ENCODE data around the gene CYP2A6. TPM values are rescaled to one million over a fixed set of nuclear protein-coding genes. Genes with fewer than 3 reads are reported as not detected.
A peak's percentile ranks its signal among the peaks of the same experiment; 100 is the strongest.
"Not testable (repeated sequence)": the region's sequence is repeated elsewhere in the genome, so short reads cannot be mapped to it uniquely, and the experiment has no call there.

The CYP2A6 gene
- total RNA-seq, 2 experiments from 2014 or later, result not detected

DNA sequence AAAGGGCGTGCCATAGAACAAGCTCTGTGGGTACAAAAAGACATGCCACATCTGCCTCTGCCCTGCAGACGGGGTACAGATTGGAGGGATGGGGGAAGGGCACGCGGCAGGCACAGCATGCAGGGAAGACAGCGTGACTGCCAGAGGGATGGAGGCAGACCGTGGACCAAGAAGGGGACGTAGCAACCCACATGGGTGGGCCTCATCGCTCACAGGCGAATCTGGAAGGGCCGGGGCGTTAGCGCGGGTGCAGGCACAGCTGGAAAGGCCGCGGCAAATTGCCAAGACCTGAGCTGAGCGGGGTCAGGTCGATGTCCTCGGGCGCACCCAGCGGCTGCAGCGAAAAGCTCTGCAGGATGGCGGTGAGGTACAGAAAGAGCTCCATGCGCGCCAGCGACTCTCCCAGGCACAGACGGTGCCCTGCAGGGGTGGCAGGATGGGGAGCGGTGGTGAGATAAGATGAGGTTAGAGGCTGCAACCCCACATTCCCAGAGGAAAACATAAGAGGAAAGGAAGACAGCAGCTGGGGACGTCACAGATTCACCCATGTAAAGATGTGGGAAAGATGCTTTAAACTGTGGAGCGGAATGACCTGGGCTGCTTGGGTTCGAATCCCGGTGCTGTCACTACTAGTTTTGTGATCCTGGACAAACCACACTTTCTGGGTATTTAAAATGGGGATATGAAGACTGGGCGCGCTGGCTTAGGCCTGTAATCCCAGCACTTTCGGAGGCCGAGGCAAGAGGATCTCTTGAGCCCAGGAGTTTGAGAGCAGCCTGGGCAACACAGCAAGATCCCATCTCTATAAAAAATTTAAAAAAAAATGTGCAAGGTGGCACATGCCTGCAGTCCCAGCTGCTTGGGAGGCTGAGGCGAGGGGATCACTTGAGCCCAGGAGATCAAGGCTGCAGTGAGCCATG, 31.5 kb downstream of the CYP2A6 start:
- intact Hi-C loops (cut with DNase I, micrococcal nuclease), result loop anchor here (1.0 to 5.0 kb wide), 6 partner anchors 40 to 324 kb away; partner anchors contain the start of genes RAB4B (in 2 of the 2), ACTMAP (in 1 of the 2), MIA (in 1 of the 2) and SNRPA (in 1 of the 2)
- Mint-ChIP-seq H3K4me3 (peak overlapping the region; percentile 83), H3K4me1 (ENCODE audit: low read depth) (peaks cover 25% of the 10 kb centered on the region), H3K27ac (peak overlapping the region; percentile 71)
- DNase-seq (peak; percentile 51 to 91 (median 72)), ATAC-seq (ENCODE audit: poor library complexity) (peak; percentile 87)
- CTCF ChIA-PET, result interaction anchor here (0.7 to 3.2 kb wide), 9 partner anchors 12 to 156 kb away, joined by 3 to 24 read pairs (median 4); partner anchors contain the start of genes COQ8B, EGLN2 and RAB4B
- not testable (repeated sequence) for H3K27me3 Mint-ChIP-seq; H3K36me3 Mint-ChIP-seq (ENCODE audit: low read depth); H3K9me3 Mint-ChIP-seq; H3K36me3 ChIP-seq (ENCODE audit: insufficient read depth, low read length); H3K27ac ChIP-seq (ENCODE audit: low read depth in 1 of 2, low read length in 2 of 2); H3K27me3 ChIP-seq (ENCODE audit: control insufficient read depth in 1 of 2, insufficient read depth in 2 of 2, low read length in 2 of 2); H3K9me3 ChIP-seq (ENCODE audit: control insufficient read depth in 1 of 2, insufficient read depth in 1 of 2, low read length in 2 of 2)
- peak overlapping the region; percentile 48 for H3K4me3 ChIP-seq (ENCODE audit: low read length)
- TF ChIP-seq, protein P1, sequence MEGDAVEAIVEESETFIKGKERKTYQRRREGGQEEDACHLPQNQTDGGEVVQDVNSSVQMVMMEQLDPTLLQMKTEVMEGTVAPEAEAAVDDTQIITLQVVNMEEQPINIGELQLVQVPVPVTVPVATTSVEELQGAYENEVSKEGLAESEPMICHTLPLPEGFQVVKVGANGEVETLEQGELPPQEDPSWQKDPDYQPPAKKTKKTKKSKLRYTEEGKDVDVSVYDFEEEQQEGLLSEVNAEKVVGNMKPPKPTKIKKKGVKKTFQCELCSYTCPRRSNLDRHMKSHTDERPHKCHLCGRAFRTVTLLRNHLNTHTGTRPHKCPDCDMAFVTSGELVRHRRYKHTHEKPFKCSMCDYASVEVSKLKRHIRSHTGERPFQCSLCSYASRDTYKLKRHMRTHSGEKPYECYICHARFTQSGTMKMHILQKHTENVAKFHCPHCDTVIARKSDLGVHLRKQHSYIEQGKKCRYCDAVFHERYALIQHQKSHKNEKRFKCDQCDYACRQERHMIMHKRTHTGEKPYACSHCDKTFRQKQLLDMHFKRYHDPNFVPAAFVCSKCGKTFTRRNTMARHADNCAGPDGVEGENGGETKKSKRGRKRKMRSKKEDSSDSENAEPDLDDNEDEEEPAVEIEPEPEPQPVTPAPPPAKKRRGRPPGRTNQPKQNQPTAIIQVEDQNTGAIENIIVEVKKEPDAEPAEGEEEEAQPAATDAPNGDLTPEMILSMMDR (IDR thresholded peaks at IDR 0.05), result peak; percentile 37
- POLR2A ChIA-PET, result interaction anchor here (1.0 to 2.2 kb wide), 9 partner anchors 12 to 156 kb away, joined by 3 to 13 read pairs (median 5); partner anchors contain the start of genes ACTMAP, EGLN2, RAB4B and SNRPA
- peaks cover 26% of the 10 kb centered on the region for H3K4me1 ChIP-seq (ENCODE audit: insufficient read depth, low read length)

DNA sequence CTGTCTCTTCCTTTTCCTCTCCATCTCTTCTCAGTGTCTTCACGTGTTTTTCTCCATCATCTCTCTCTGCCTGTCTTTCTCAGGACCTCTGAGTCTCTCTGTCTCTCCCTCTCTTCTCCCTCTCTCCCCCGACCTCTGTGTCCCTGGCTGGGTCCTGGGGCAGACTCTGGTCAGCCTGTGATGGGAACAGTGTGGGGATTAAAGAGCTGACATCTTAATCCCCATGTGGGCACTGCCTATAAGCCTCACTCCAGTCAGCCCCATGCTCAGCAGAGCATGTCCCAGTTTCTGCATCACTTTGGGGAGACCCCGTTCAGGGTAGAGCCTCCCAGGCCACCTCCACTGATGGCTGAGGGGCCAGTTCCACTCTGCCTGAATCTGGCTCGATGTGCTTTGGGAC, 35.0 kb downstream of the CYP2A6 start:
- H3K4me1 ChIP-seq (ENCODE audit: insufficient read depth, low read length), result peaks cover 48% of the 10 kb centered on the region
- no peak overlapping the region for H3K4me3 ChIP-seq (ENCODE audit: low read length)
- intact Hi-C loops (cut with DNase I, micrococcal nuclease), result loop anchor here (5.0 kb wide), 2 partner anchors 38 to 327 kb away; partner anchors contain the start of genes MIA (in 1 of the 2) and RAB4B (in 1 of the 2)
- Mint-ChIP-seq H3K9me3 (no peaks in the 10 kb centered on the region), H3K4me1 (ENCODE audit: low read depth) (peaks cover 50% of the 10 kb centered on the region), H3K27me3 (no peaks in the 10 kb centered on the region), H3K36me3 (ENCODE audit: low read depth) (peaks cover 14% of the 10 kb centered on the region), H3K27ac (no peak overlapping the region), H3K4me3 (no peak overlapping the region)
- ChIA-PET CTCF (no interaction called here), POLR2A (no interaction called here)
- no peak for DNase-seq
- H3K27ac ChIP-seq (ENCODE audit: low read depth in 1 of 2, low read length in 2 of 2), result no peak overlapping the region
- no peaks in the 10 kb centered on the region for H3K36me3 ChIP-seq (ENCODE audit: insufficient read depth, low read length)
- no peak for ATAC-seq (ENCODE audit: poor library complexity)
- TF ChIP-seq, protein P1 (IDR thresholded peaks at IDR 0.05), result no peak
- H3K27me3 ChIP-seq (ENCODE audit: control insufficient read depth in 1 of 2, insufficient read depth in 2 of 2, low read length in 2 of 2), result no peaks in the 10 kb centered on the region
- no peaks in the 10 kb centered on the region for H3K9me3 ChIP-seq (ENCODE audit: control insufficient read depth in 1 of 2, insufficient read depth in 1 of 2, low read length in 2 of 2)

DNA sequence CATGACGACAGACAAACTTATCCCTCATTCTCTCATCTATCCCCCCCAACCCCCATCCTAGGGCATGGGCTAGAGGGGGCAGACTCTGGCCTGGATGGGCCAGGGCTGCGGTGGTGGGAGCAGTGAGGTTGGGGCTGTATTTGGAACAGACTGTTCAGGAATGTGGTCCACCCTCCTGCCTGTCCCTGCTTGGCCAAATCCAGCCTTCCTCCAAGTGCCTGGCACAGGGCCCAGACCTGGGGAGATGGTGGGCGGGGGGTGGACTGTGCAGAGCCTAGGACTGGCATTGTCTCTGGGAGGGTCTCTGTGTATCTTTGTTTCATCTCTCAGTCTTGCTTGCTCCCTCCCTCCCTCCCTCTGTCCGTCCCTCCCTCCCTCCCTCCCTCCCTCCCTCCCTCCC, 37.1 kb downstream of the CYP2A6 start:
- Mint-ChIP-seq H3K36me3 (ENCODE audit: low read depth) (peaks cover 28% of the 10 kb centered on the region), H3K27ac (peak overlapping the region; percentile 90), H3K27me3 (no peaks in the 10 kb centered on the region), H3K4me3 (peak overlapping the region; percentile 95), H3K4me1 (ENCODE audit: low read depth) (peaks cover 39% of the 10 kb centered on the region), H3K9me3 (no peaks in the 10 kb centered on the region)
- Histone ChIP-seq H3K9me3 (ENCODE audit: control insufficient read depth in 1 of 2, insufficient read depth in 1 of 2, low read length in 2 of 2) (no peaks in the 10 kb centered on the region), H3K27ac (ENCODE audit: low read depth in 1 of 2, low read length in 2 of 2) (no peak overlapping the region), H3K4me3 (ENCODE audit: low read length) (no peak overlapping the region), H3K27me3 (ENCODE audit: control insufficient read depth in 1 of 2, insufficient read depth in 2 of 2, low read length in 2 of 2) (no peaks in the 10 kb centered on the region), H3K36me3 (ENCODE audit: insufficient read depth, low read length) (peaks cover 19% of the 10 kb centered on the region), H3K4me1 (ENCODE audit: insufficient read depth, low read length) (peaks cover 49% of the 10 kb centered on the region)
- DNase-seq (no peak), ATAC-seq (ENCODE audit: poor library complexity) (no peak)
- TF ChIP-seq, protein P1 (IDR thresholded peaks at IDR 0.05), result no peak
- CTCF ChIA-PET, result no interaction called here
- POLR2A ChIA-PET, result interaction anchor here (1.2 kb wide), 1 partner anchor 42 kb away, joined by 4 read pairs; no protein-coding TSS in a partner anchor
- intact Hi-C loops (cut with DNase I, micrococcal nuclease), result loop anchor here in 1 of 2 experiments (5.0 kb wide), 1 partner anchor 319 kb away; no protein-coding TSS in a partner anchor

DNA sequence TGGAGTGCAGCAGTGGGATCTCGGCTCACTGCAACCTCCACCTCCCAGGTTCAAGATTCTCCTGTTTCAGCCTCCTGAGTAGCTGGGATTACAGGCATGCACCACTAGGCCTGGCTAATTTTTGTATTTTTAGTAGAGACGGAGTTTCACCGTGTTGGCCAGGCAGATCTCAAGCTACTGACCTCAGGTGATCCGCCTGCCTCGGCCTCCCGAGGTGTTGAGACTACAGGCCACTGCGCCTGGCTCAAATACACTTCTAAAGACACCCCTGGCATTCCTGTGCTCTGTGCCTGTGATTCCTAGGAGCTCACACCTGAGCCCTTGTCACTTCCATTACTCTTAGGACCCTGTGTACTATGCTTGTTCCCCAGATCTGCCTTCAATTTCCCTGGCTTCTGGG, 37.7 kb downstream of the CYP2A6 start:
- not testable (repeated sequence) for H3K27ac ChIP-seq (ENCODE audit: low read depth in 1 of 2, low read length in 2 of 2); H3K9me3 ChIP-seq (ENCODE audit: control insufficient read depth in 1 of 2, insufficient read depth in 1 of 2, low read length in 2 of 2); H3K9me3 Mint-ChIP-seq; ATAC-seq (ENCODE audit: poor library complexity); H3K4me3 ChIP-seq (ENCODE audit: low read length); H3K27me3 Mint-ChIP-seq; H3K27me3 ChIP-seq (ENCODE audit: control insufficient read depth in 1 of 2, insufficient read depth in 2 of 2, low read length in 2 of 2); DNase-seq
- Mint-ChIP-seq H3K4me3 (peak overlapping the region; percentile 95), H3K4me1 (ENCODE audit: low read depth) (peaks cover 38% of the 10 kb centered on the region), H3K36me3 (ENCODE audit: low read depth) (peaks cover 33% of the 10 kb centered on the region), H3K27ac (peak overlapping the region; percentile 90)
- Histone ChIP-seq H3K4me1 (ENCODE audit: insufficient read depth, low read length) (peaks cover 49% of the 10 kb centered on the region), H3K36me3 (ENCODE audit: insufficient read depth, low read length) (peaks cover 25% of the 10 kb centered on the region)
- intact Hi-C loops (cut with DNase I, micrococcal nuclease), result loop anchor here in 1 of 2 experiments (5.0 kb wide), 1 partner anchor 320 kb away; no protein-coding TSS in a partner anchor
- CTCF ChIA-PET, result interaction anchor here (0.5 to 1.4 kb wide), 2 partner anchors 36 to 150 kb away, joined by 3 to 5 read pairs; no protein-coding TSS in a partner anchor
- POLR2A ChIA-PET, result interaction anchor here (1.2 to 2.2 kb wide), 5 partner anchors 11 to 62 kb away, joined by 4 to 12 read pairs (median 6); partner anchors contain the start of genes ACTMAP, EGLN2, RAB4B and SNRPA

All from CD4-positive, alpha-beta T cell (primary cell).